PC-9 (cell line): ENCODE data around the gene LRCH3.

Source experiments
- CTCF ChIP-seq: fragments of 200-600 bp; sonication (generic); conservative IDR thresholded peaks from 2 replicates; pipeline ENCODE4 v1.6.1; 2017; ENCODE audit warnings: mixed run types, antibody characterized with exemption, mild to moderate bottlenecking, moderate library complexity
- EZH2 ChIP-seq: fragments of 200-600 bp; sonication (generic); IDR thresholded peaks from 2 replicates; pipeline ENCODE4 v1.8.0; 2017; ENCODE audit warnings: antibody characterized with exemption, low read depth

- no peak for TF ChIP-seq CTCF
- TF ChIP-seq EZH2, result no peak
Measured at GRCh38 chr3:197874653-197875052, 83.6 kb downstream of the LRCH3 start.
